Nephron (organoid): ENCODE results near the gene SPATS1.
"Not testable (repeated sequence)": the region's sequence is repeated elsewhere in the genome, so short reads cannot be mapped to it uniquely, and the experiment has no call there.

Experiments
- H3K27ac Mint-ChIP-seq, 3 experiments: 2 replicates each; pipeline ENCODE4 v1.8.0; 2020; ENCODE audit warnings: mixed read lengths in 3 of 3, mild to moderate bottlenecking in 2 of 3, moderate library complexity in 1 of 3
- H3K27me3 Mint-ChIP-seq: 2 replicates; pipeline ENCODE4 v1.8.0; 2021; ENCODE audit warnings: low read depth, mild to moderate bottlenecking, moderate library complexity, mixed read lengths
- H3K36me3 Mint-ChIP-seq: 2 replicates; pipeline ENCODE4 v1.8.0; 2020; ENCODE audit warnings: low read depth, mixed read lengths
- H3K4me1 Mint-ChIP-seq: 2 replicates; pipeline ENCODE4 v1.8.0; 2020; ENCODE audit warnings: mixed read lengths
- H3K4me3 Mint-ChIP-seq, 3 experiments: 2 replicates each; pipeline ENCODE4 v1.8.0; 2020; ENCODE audit warnings: mild to moderate bottlenecking in 3 of 3, mixed read lengths in 3 of 3, moderate library complexity in 2 of 3
- H3K9me3 Mint-ChIP-seq: 2 replicates; pipeline ENCODE4 v1.8.0; 2020; ENCODE audit warnings: mixed read lengths
- CTCF ChIP-seq, 3 experiments: fragments of 200-600 bp; sonication (generic); IDR thresholded peaks; one replicate each; pipeline ENCODE4 v1.5.0; 2021; ENCODE audit warnings: antibody characterized with exemption in 3 of 3; ENCODE audit not compliant: unreplicated experiment in 3 of 3

Gene SPATS1

GRCh38 chr6:44309631-44310030, 32.8 kb upstream of the SPATS1 start:
- H3K36me3 Mint-ChIP-seq = peaks cover 46% of the 10 kb centered on the region
- no peak overlapping the region for H3K27ac Mint-ChIP-seq
- H3K4me1 Mint-ChIP-seq = peaks cover 8% of the 10 kb centered on the region
- H3K9me3 Mint-ChIP-seq = no peaks in the 10 kb centered on the region
- no peak for TF ChIP-seq CTCF (IDR thresholded peaks at IDR 0.05; ENCODE audit: unreplicated experiment in 3 of 3)
- H3K4me3 Mint-ChIP-seq = no peak overlapping the region
- H3K27me3 Mint-ChIP-seq = no peaks in the 10 kb centered on the region

- Mint-ChIP-seq H3K27me3 (no peaks in the 10 kb centered on the region), H3K27ac (no peak overlapping the region), H3K36me3 (peaks cover 45% of the 10 kb centered on the region), H3K4me3 (peak overlapping the region; percentile 63 to 98 (median 97)), H3K9me3 (no peaks in the 10 kb centered on the region), H3K4me1 (peaks cover 8% of the 10 kb centered on the region)
- TF ChIP-seq CTCF (IDR thresholded peaks at IDR 0.05; ENCODE audit: unreplicated experiment in 3 of 3) = no peak
These were observed 32.2 kb upstream of the SPATS1 start for GRCh38 chr6:44310241-44310640.

GRCh38 chr6:44311304-44311703, 31.1 kb upstream of the SPATS1 start:
- Mint-ChIP-seq H3K27ac (no peak overlapping the region), H3K4me1 (peaks cover 14% of the 10 kb centered on the region), H3K27me3 (no peaks in the 10 kb centered on the region), H3K36me3 (peaks cover 38% of the 10 kb centered on the region), H3K4me3 (peak overlapping the region; percentile 97 to 100 (median 98)), H3K9me3 (no peaks in the 10 kb centered on the region)
- TF ChIP-seq CTCF (IDR thresholded peaks at IDR 0.05; ENCODE audit: unreplicated experiment in 3 of 3) = no peak

- Mint-ChIP-seq H3K9me3 (no peaks in the 10 kb centered on the region), H3K27me3 (no peaks in the 10 kb centered on the region), H3K4me3 (peak overlapping the region; percentile 97 to 100 (median 98)), H3K27ac (no peak overlapping the region), H3K36me3 (peaks cover 38% of the 10 kb centered on the region), H3K4me1 (peaks cover 14% of the 10 kb centered on the region)
- TF ChIP-seq CTCF (IDR thresholded peaks at IDR 0.05; ENCODE audit: unreplicated experiment in 3 of 3) = no peak
These were observed 30.7 kb upstream of the SPATS1 start for GRCh38 chr6:44311767-44312166.

- Mint-ChIP-seq H3K9me3 (no peaks in the 10 kb centered on the region), H3K4me1 (peaks cover 14% of the 10 kb centered on the region), H3K4me3 (peak within 1 kb of the TSS; percentile 97 to 100 (median 98)), H3K27me3 (peaks cover 5% of the 10 kb centered on the region), H3K36me3 (peaks cover 33% of the 10 kb centered on the region), H3K27ac (peak within 1 kb of the TSS; percentile 62 to 89 (median 87))
- TF ChIP-seq CTCF (IDR thresholded peaks at IDR 0.05; ENCODE audit: unreplicated experiment in 3 of 3) = peak; percentile 97 to 99 (median 99)
These were observed 29.3 kb upstream of the SPATS1 start, which contains the start of gene AARS2 for GRCh38 chr6:44312901-44313788. Gene AARS2, minus strand, starts transcription at chr6:44313347. Its CDS starts 24 bp downstream, at chr6:44313323.

- H3K27ac Mint-ChIP-seq, H3K9me3 Mint-ChIP-seq: not testable (repeated sequence)
- Mint-ChIP-seq H3K4me1 (peaks cover 14% of the 10 kb centered on the region), H3K36me3 (peaks cover 22% of the 10 kb centered on the region), H3K27me3 (peaks cover 13% of the 10 kb centered on the region), H3K4me3 (peak overlapping the region in 2 of 3 experiments; percentile 11 to 49)
These were observed 27.8 kb upstream of the SPATS1 start for GRCh38 chr6:44314657-44315056.
